HepG2 (cell line): ENCODE results near the gene RPS6KB1. TPM values are rescaled to one million over a fixed set of nuclear protein-coding genes. Genes with fewer than 3 reads are reported as not detected.

Experiments
- ATAC-seq: fragments of 200-7000 bp; cut with Tn5 transposase; 3 replicates; pipeline ENCODE4 v1.9.1; 2020; ENCODE audit warnings: mild to moderate bottlenecking, moderate library complexity
- BruUV-seq: library from RNA; stranded (reverse); fragments of 400-500 nt; replicated peaks from 2 replicates; lab custom pipeline; 2021; lab: Mats Ljungman, UMichigan
- CTCF ChIA-PET: fragments of 300-600 bp; formaldehyde crosslinking; extraction: SDS; loops from one replicate; lab custom pipeline; 2021; ENCODE audit warnings: low total read pairs, inconsistent platforms, low intra/inter-chr PET ratio; lab: Yijun Ruan, JAX
- POLR2A ChIA-PET: fragments of 350-600 bp; sonication (Branson Sonifier 250); formaldehyde crosslinking; loops from one replicate; lab custom pipeline; 2020; ENCODE audit warnings: antibody characterized with exemption, inconsistent platforms; lab: Yijun Ruan, JAX
- DNase-seq: peaks from one replicate; pipeline ENCODE4 v3.0.0-alpha.2; 2015; ENCODE audit warnings: low spot score
- FAIRE-seq: peaks from 3 replicates; lab custom pipeline; 2011; peaks lifted over from hg19 to GRCh38; lab: Jason Lieb, UNC
- H2AFZ ChIP-seq: one replicate; pipeline ENCODE4 v1.6.1; 2011; ENCODE audit warnings: low read length, inconsistent platforms
- H3K27ac ChIP-seq: fragments of 300-600 bp; 3 replicates; pipeline ENCODE4 v1.8.0; 2011; ENCODE audit warnings: mixed run types, mild to moderate bottlenecking, mixed read lengths, low read length, inconsistent platforms; ENCODE audit not compliant: insufficient read depth; ENCODE audit errors: extremely low read length
- H3K27me3 ChIP-seq, 2 experiments: fragments of 200-600 bp in 1 of 2; 2 replicates in 1 of 2; 3 replicates in 1 of 2; pipeline versions ENCODE4 v1.6.0 to v1.8.0; 2011; ENCODE audit warnings: low read length in 2 of 2, mild to moderate bottlenecking in 2 of 2, moderate library complexity in 2 of 2, inconsistent platforms in 1 of 2; ENCODE audit not compliant: insufficient read depth in 2 of 2, control insufficient read depth in 1 of 2
- H3K36me3 ChIP-seq, 2 experiments: fragments of 200-600 bp in 1 of 2; replicated peaks in 1 of 2; 2 replicates in 1 of 2; 3 replicates in 1 of 2; pipeline versions ENCODE4 v1.5.1 to v1.8.0; 2011; ENCODE audit warnings: low read length in 2 of 2, inconsistent platforms in 1 of 2; ENCODE audit not compliant: insufficient read depth in 2 of 2, control insufficient read depth in 1 of 2
- H3K4me1 ChIP-seq: 2 replicates; pipeline ENCODE4 v1.5.1; 2012; ENCODE audit warnings: low read length, inconsistent platforms; ENCODE audit not compliant: insufficient read depth
- H3K4me2 ChIP-seq: 2 replicates; pipeline ENCODE4 v1.6.0; 2011; ENCODE audit warnings: low read depth, low read length, inconsistent platforms
- H3K4me3 ChIP-seq, 3 experiments: fragments of 200-600 bp in 1 of 3; sonication (generic), shearing (Covaris generic) in 1 of 3; replicated peaks in 1 of 3; 2 replicates each; pipeline ENCODE4 v1.5.1; 2011 to 2016; ENCODE audit warnings: low read length in 3 of 3, inconsistent platforms in 2 of 3, low read depth in 2 of 3, mild to moderate bottlenecking in 2 of 3, control low read depth in 1 of 3, mixed read lengths in 1 of 3; ENCODE audit not compliant: insufficient read depth in 1 of 3
- H3K79me2 ChIP-seq: one replicate; pipeline ENCODE4 v1.6.1; 2011; ENCODE audit warnings: low read length, inconsistent platforms; ENCODE audit not compliant: insufficient read depth
- H3K9ac ChIP-seq: 2 replicates; pipeline ENCODE4 v1.6.0; 2011; ENCODE audit warnings: mild to moderate bottlenecking, low read depth, low read length, inconsistent platforms; ENCODE audit not compliant: insufficient read depth
- H3K9me3 ChIP-seq: 2 replicates; pipeline ENCODE4 v1.5.1; 2012; ENCODE audit warnings: mild to moderate bottlenecking, low read length
- H4K20me1 ChIP-seq: 2 replicates; pipeline ENCODE4 v1.6.0; 2011; ENCODE audit warnings: inconsistent platforms, mild to moderate bottlenecking, low read length, moderate library complexity; ENCODE audit not compliant: insufficient read depth
- ISX ChIP-seq: sonication (generic); formaldehyde crosslinking; conservative IDR thresholded peaks from 2 replicates; pipeline ENCODE4 v1.5.0; 2020; ENCODE audit warnings: missing genetic modification reagents
- MXD3 ChIP-seq: IDR thresholded peaks from 2 replicates; pipeline ENCODE4 v1.6.1; 2016; ENCODE audit warnings: mild to moderate bottlenecking, missing biosample characterization, missing genetic modification reagents
- MYC ChIP-seq: sonication (generic); formaldehyde crosslinking; IDR thresholded peaks from 2 replicates; pipeline ENCODE4 v1.9.0; 2021; ENCODE audit warnings: missing genetic modification reagents, borderline replicate concordance
- PCBP1 ChIP-seq: fragments of 200-400 bp; formaldehyde crosslinking; IDR thresholded peaks from 2 replicates; pipeline ENCODE4 v1.6.1; 2017; ENCODE audit warnings: mild to moderate bottlenecking, low read depth, low read length, borderline replicate concordance
- RFXAP ChIP-seq: sonication (generic); formaldehyde crosslinking; IDR thresholded peaks from 2 replicates; pipeline ENCODE4 v1.4.0; 2020; ENCODE audit warnings: missing genetic modification reagents, borderline replicate concordance
- TBP ChIP-seq: sonication (generic); formaldehyde crosslinking; IDR thresholded peaks from 2 replicates; pipeline ENCODE4 v1.5.0; 2020; ENCODE audit warnings: missing genetic modification reagents
- TEAD2 ChIP-seq: sonication (generic); formaldehyde crosslinking; IDR thresholded peaks from 2 replicates; pipeline ENCODE4 v1.9.0; 2021; ENCODE audit warnings: missing genetic modification reagents
- TRIM22 ChIP-seq: fragments of 450-650 bp; IDR thresholded peaks from 2 replicates; pipeline ENCODE4 v1.6.1; 2017
- ZFP82 ChIP-seq: sonication (generic); formaldehyde crosslinking; IDR thresholded peaks from 2 replicates; pipeline ENCODE4 v1.5.1; 2020; ENCODE audit warnings: mild to moderate bottlenecking, missing genetic modification reagents, borderline replicate concordance
- ZNF280B ChIP-seq: sonication (generic); formaldehyde crosslinking; IDR thresholded peaks from 2 replicates; pipeline ENCODE4 v1.5.0; 2020; ENCODE audit warnings: missing genetic modification reagents, mild to moderate bottlenecking, borderline replicate concordance
- ZNF44 ChIP-seq: sonication (generic); formaldehyde crosslinking; IDR thresholded peaks from 2 replicates; pipeline ENCODE4 v1.5.1; 2020; ENCODE audit warnings: mild to moderate bottlenecking, missing genetic modification reagents
- ZNF556 ChIP-seq: sonication (generic); formaldehyde crosslinking; IDR thresholded peaks from 2 replicates; pipeline ENCODE4 v1.4.0; 2020; ENCODE audit warnings: mild to moderate bottlenecking, missing genetic modification reagents, borderline replicate concordance
- ZNF672 ChIP-seq: sonication (generic); formaldehyde crosslinking; IDR thresholded peaks from 2 replicates; pipeline ENCODE4 v1.8.1; 2022; ENCODE audit warnings: missing genetic modification reagents
- ZNF891 ChIP-seq: sonication (generic); formaldehyde crosslinking; IDR thresholded peaks from 2 replicates; pipeline ENCODE4 v1.5.0; 2020; ENCODE audit warnings: mild to moderate bottlenecking, missing genetic modification reagents
- WGBS: methylation state at CpG from one replicate; pipeline ENCODE4 v1.1.6; 2017; ENCODE audit warnings: low lambda C conversion rate; 5-methylcytosine and 5-hydroxymethylcytosine counted together
- in situ Hi-C: cut with HindIII; loops from 2 replicates; pipeline ENCODE4 v1.10.0; 2017; ENCODE audit warnings: low pct_unique_long_range_greater_than_20kb; ENCODE audit not compliant: extremely low pct_ligation_motif_present
- intact Hi-C: fragments of 100-400 bp; cut with micrococcal nuclease; formaldehyde crosslinking; loops from one replicate; pipeline ENCODE4 v1.10.0; 2022; ENCODE audit not compliant: unreplicated experiment
- polyA plus RNA-seq, 8 experiments: library from polyadenylated mRNA; depleted of rRNA in 3 of 8; stranded (reverse) in 7 of 8; unstranded in 1 of 8; fragments of >200 nt; fragmentation: Illumina TruSeq in 4 of 8; extraction: Trizol in 4 of 8; gene quantifications; 2 replicates each; pipeline versions ENCODE4 v1.2.1 to v1.2.3, GENCODE V29; 2011 to 2016; ENCODE audit warnings: low read depth in 4 of 8, missing spikeins in 1 of 8, mixed read lengths in 1 of 8; ENCODE audit not compliant: insufficient read depth in 1 of 8
- total RNA-seq, 5 experiments: library from RNA; depleted of rRNA; stranded (reverse); fragments of >200 nt; fragmentation: Illumina TruSeq; extraction: Trizol; gene quantifications; 2 replicates each; pipeline ENCODE4 v1.2.3, GENCODE V29; 2016; ENCODE audit warnings: low read depth in 1 of 5
- TF ChIP-seq, protein P1 (sequence below): sonication (generic); formaldehyde crosslinking; IDR thresholded peaks from 2 replicates; pipeline ENCODE4 v1.4.0; 2020; ENCODE audit warnings: low read depth, mild to moderate bottlenecking, missing genetic modification reagents
- TF ChIP-seq, protein P2 (sequence below): sonication (generic); formaldehyde crosslinking; IDR thresholded peaks from 2 replicates; pipeline ENCODE4 v1.9.0; 2022; ENCODE audit warnings: low read depth, missing genetic modification reagents
- TF ChIP-seq, protein P3 (sequence below): sonication (generic); formaldehyde crosslinking; IDR thresholded peaks from 2 replicates; pipeline ENCODE4 v1.8.0; 2022; ENCODE audit warnings: mild to moderate bottlenecking, missing genetic modification reagents, borderline replicate concordance

The RPS6KB1 gene
- total and polyA plus RNA-seq, 2 of the 13 experiments (the other 11 are each of a cell fraction or from before 2014, with no cell fraction given) = 16.5 to 42.2 TPM

GRCh38 chr17:59869941-59870218 lies 23.0 kb upstream of the RPS6KB1 start:
- Histone ChIP-seq H4K20me1 (no peaks in the 10 kb centered on the region), H3K4me3 (no peak overlapping the region), H2AFZ (no peak overlapping the region), H3K9me3 (no peaks in the 10 kb centered on the region), H3K9ac (no peak overlapping the region), H3K79me2 (no peaks in the 10 kb centered on the region), H3K36me3 (peaks cover 2 to 8% of the 10 kb centered on the region in 2 experiments), H3K27me3 (no peaks in the 10 kb centered on the region), H3K4me1 (0 out of 2 replicates have a peak, but pooled peaks cover 10% of the 10 kb centered on the region), H3K27ac (no peak overlapping the region), H3K4me2 (no peak overlapping the region)
- no peak for FAIRE-seq
- in situ Hi-C loops = no loop called here
- TF ChIP-seq TEAD2 (CRISPR knock-in tag) = no peak
- no peak for TF ChIP-seq TRIM22
- no peak for TF ChIP-seq RFXAP
- no peak for TF ChIP-seq ZFP82 (CRISPR knock-in tag)
- no peak for TF ChIP-seq ZNF280B
- no peak for TF ChIP-seq ZNF556 (CRISPR knock-in tag)
- TF ChIP-seq ZNF672 = no peak
- TF ChIP-seq, protein P1, sequence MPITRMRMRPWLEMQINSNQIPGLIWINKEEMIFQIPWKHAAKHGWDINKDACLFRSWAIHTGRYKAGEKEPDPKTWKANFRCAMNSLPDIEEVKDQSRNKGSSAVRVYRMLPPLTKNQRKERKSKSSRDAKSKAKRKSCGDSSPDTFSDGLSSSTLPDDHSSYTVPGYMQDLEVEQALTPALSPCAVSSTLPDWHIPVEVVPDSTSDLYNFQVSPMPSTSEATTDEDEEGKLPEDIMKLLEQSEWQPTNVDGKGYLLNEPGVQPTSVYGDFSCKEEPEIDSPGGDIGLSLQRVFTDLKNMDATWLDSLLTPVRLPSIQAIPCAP (CRISPR knock-in tag) = no peak
- TF ChIP-seq, protein P2, sequence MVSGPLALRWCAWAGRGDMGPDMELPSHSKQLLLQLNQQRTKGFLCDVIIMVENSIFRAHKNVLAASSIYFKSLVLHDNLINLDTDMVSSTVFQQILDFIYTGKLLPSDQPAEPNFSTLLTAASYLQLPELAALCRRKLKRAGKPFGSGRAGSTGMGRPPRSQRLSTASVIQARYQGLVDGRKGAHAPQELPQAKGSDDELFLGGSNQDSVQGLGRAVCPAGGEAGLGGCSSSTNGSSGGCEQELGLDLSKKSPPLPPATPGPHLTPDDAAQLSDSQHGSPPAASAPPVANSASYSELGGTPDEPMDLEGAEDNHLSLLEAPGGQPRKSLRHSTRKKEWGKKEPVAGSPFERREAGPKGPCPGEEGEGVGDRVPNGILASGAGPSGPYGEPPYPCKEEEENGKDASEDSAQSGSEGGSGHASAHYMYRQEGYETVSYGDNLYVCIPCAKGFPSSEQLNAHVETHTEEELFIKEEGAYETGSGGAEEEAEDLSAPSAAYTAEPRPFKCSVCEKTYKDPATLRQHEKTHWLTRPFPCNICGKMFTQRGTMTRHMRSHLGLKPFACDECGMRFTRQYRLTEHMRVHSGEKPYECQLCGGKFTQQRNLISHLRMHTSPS (CRISPR knock-in tag) = no peak
- no peak for TF ChIP-seq ZNF44 (CRISPR knock-in tag)
- TF ChIP-seq TBP = no peak
- TF ChIP-seq ISX (CRISPR knock-in tag) = no peak
- no peak for TF ChIP-seq ZNF891 (CRISPR knock-in tag)
- no peak for TF ChIP-seq MXD3 (CRISPR knock-in tag)
- TF ChIP-seq PCBP1 = no peak
- TF ChIP-seq, protein P3, sequence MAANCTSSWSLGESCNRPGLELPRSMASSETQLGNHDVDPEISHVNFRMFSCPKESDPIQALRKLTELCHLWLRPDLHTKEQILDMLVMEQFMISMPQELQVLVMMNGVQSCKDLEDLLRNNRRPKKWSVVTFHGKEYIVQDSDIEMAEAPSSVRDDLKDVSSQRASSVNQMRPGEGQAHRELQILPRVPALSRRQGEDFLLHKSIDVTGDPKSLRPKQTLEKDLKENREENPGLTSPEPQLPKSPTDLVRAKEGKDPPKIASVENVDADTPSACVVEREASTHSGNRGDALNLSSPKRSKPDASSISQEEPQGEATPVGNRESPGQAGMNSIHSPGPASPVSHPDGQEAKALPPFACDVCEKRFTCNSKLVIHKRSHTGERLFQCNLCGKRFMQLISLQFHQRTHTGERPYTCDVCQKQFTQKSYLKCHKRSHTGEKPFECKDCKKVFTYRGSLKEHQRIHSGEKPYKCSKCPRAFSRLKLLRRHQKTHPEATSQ (CRISPR knock-in tag) = no peak
- TF ChIP-seq MYC = no peak
- intact Hi-C loops = no loop called here
- BruUV-seq = no TSS peak
- CTCF ChIA-PET = no interaction called here
- ATAC-seq = no peak
- POLR2A ChIA-PET = interaction anchor here (0.5 to 1.7 kb wide), 2 partner anchors 16 to 22 kb away, joined by 3 read pairs; partner anchors contain the start of gene TUBD1
- 85% methylated on average over 1 of the region's 1 CpG for WGBS
- no peak for DNase-seq
